PC-3 (cell line): ENCODE results near the gene SLC43A3.

Experiments
- CTCF ChIP-seq: fragments of 300-600 bp; sonication (generic); conservative IDR thresholded peaks from 2 replicates; pipeline ENCODE4 v1.5.1; 2017; ENCODE audit warnings: antibody characterized with exemption, low read depth, mild to moderate bottlenecking, low read length
- EZH2 ChIP-seq: fragments of 300-600 bp; sonication (generic); IDR thresholded peaks from one replicate; pipeline ENCODE4 v1.6.1; 2017; ENCODE audit warnings: antibody characterized with exemption, mild to moderate bottlenecking, low read length; ENCODE audit not compliant: unreplicated experiment

GRCh38 chr11:57410287-57410686 is 16.6 kb downstream of the SLC43A3 start:
- TF ChIP-seq EZH2 = no peak
- TF ChIP-seq CTCF = no peak
